ENCODE results near the gene RELN.

The RELN gene

DNA sequence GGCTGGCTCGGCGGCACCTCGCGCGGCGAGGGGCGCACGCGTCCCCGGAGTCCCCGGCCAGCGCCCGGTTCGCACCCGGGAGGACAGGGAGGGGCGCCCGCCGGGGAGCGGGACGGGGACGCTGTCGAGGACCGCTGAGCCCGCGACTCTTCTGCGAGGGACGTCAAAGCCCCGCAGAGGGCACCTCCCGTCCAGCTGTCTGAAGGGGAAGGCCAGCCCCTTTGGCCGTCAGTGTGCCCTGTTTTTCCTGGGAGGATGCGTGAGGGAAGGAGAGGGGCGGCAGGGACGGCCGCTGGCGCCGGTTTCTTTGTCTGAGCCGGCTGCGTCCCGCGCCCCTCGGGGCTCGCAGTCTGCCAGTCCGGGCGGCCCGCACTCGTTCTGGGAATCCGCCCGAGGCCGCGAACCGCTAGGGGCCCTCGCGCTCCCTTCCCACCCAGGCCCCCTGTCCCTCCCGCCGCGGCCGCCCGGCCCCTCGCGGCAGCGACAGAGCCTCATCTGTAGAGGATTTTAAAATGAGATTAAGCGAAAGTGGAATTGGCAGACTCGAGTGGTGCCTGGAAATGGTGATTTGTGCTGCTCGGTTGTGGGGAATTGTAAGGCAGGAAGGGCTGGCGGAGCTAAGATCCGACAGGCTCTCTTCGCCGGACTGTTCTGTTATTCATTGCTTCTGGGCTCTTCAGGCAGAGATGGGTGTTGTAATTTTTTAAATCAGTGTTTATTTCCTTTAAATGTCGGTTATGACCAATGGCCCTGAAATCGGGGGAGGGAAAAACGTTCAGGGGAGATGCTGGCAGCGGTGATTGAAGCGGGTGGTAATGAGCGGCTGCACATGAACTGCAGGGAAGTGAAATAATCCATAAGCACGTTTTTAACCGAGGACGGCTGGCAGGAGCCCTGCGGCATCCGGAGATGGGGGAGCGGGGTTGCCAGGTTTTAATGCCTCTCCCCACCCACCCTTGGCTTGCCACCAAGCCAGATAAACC, 618 bp upstream of the RELN start:
- peak overlapping the region; percentile 61 for H3K56ac ChIP-seq (ENCODE audit: low read length)
- H3K27ac ChIP-seq (ENCODE audit: low read depth, low read length): no peak overlapping the region
- WGBS (ENCODE audit: extremely low coverage, insufficient coverage, low lambda C conversion rate): no CpG with 5 or more reads among the region's 80 CpGs

DNA sequence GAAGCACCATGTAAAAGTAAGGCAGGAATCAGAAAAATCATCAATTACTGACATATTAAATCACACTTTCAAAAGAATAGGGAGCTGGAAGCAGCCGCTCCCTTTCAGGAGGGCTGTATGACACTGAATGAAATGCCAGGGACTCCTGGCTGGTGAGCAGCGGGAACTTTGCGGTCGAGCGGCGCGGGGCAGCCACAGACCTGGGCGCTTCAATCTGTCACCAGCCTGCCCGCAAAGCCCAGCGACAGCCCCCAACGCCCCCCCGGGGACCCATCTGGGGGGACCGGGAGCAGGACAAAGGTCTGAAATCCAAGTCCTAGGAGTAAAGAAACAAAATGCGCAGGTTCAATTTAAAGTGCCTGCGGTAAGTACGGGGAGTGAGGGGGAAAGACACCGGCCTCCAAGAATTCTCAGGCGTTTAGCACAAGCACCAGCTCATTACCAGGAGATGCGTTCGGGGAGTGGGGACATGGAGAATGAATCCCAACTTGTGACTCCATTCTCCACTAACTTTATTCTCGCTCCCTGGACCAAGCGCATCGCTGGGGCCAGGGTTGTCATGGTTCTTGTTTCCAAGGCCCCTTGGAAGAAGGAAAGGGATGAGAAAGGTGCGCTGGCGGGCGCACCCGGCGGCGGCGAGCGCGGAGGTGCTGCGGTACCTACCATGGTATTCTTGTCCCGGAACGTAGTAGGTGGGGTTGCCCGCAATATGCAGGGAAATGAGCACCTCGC, 824 bp downstream of the RELN start:
- Histone ChIP-seq H4K5ac (ENCODE audit: low read length) (no peak overlapping the region), H3K4me2 (ENCODE audit: low read length) (peak overlapping the region; percentile 71), H2BK120ac (ENCODE audit: low read depth, low read length) (no peak overlapping the region), H3K36me3 (ENCODE audit: control insufficient read depth, insufficient read depth, low read length) (no peaks in the 10 kb centered on the region), H3K27me3 (ENCODE audit: insufficient read depth, low read length, poor library complexity) (peaks cover 19% of the 10 kb centered on the region), H3K9ac (ENCODE audit: low read length) (no peak overlapping the region), H2BK5ac (ENCODE audit: low read length) (no peak overlapping the region), H3K4ac (ENCODE audit: low read depth, low read length) (no peak overlapping the region), H3K79me1 (ENCODE audit: low read length) (no peaks in the 10 kb centered on the region), H4K8ac (ENCODE audit: low read depth, low read length) (no peak overlapping the region), H3K79me2 (ENCODE audit: control insufficient read depth, insufficient read depth, low read length) (no peaks in the 10 kb centered on the region), H2AK5ac (ENCODE audit: low read length) (no peak overlapping the region), H3K4me3 (ENCODE audit: low read length) (peak overlapping the region; percentile 4), H3K18ac (ENCODE audit: low read length) (no peak overlapping the region), H3K27ac (ENCODE audit: low read depth, low read length) (no peak overlapping the region), H3K56ac (ENCODE audit: low read length) (no peak overlapping the region), H2BK15ac (replicated peaks; ENCODE audit: low read depth) (no peak overlapping the region), H3K4me1 (ENCODE audit: control insufficient read depth, low read depth, low read length) (no peaks in the 10 kb centered on the region), H3K23ac (ENCODE audit: low read length) (no peak overlapping the region)
- peak; percentile 40 for DNase-seq
- no CpG with 5 or more reads among the region's 37 CpGs for WGBS (ENCODE audit: extremely low coverage, insufficient coverage, low lambda C conversion rate)

More for the DNA sequence above, 618 bp upstream of the RELN start:
- no peaks in the 10 kb centered on the region for H3K79me2 ChIP-seq (ENCODE audit: control insufficient read depth, insufficient read depth, low read length)
- H2BK120ac ChIP-seq (ENCODE audit: low read depth, low read length): no peak overlapping the region
- no peaks in the 10 kb centered on the region for H3K4me1 ChIP-seq (ENCODE audit: control insufficient read depth, low read depth, low read length)
- peak overlapping the region; percentile 28 for H3K4me3 ChIP-seq (ENCODE audit: low read length)
- peak overlapping the region; percentile 56 for H3K18ac ChIP-seq (ENCODE audit: low read length)
- no peaks in the 10 kb centered on the region for H3K36me3 ChIP-seq (ENCODE audit: control insufficient read depth, insufficient read depth, low read length)
- H3K79me1 ChIP-seq (ENCODE audit: low read length): no peaks in the 10 kb centered on the region
- H4K8ac ChIP-seq (ENCODE audit: low read depth, low read length): no peak overlapping the region
- H3K27me3 ChIP-seq (ENCODE audit: insufficient read depth, low read length, poor library complexity): peaks cover 19% of the 10 kb centered on the region
- H3K23ac ChIP-seq (ENCODE audit: low read length): no peak overlapping the region
- peak; percentile 55 for DNase-seq
- peak overlapping the region; percentile 52 for H3K9ac ChIP-seq (ENCODE audit: low read length)
- no peak overlapping the region for H2AK5ac ChIP-seq (ENCODE audit: low read length)
- no peak overlapping the region for H2BK15ac ChIP-seq (replicated peaks; ENCODE audit: low read depth)
- no peak overlapping the region for H2BK5ac ChIP-seq (ENCODE audit: low read length)
- H3K4ac ChIP-seq (ENCODE audit: low read depth, low read length): no peak overlapping the region
- peak overlapping the region; percentile 80 for H3K4me2 ChIP-seq (ENCODE audit: low read length)
- H4K5ac ChIP-seq (ENCODE audit: low read length): no peak overlapping the region

DNA sequence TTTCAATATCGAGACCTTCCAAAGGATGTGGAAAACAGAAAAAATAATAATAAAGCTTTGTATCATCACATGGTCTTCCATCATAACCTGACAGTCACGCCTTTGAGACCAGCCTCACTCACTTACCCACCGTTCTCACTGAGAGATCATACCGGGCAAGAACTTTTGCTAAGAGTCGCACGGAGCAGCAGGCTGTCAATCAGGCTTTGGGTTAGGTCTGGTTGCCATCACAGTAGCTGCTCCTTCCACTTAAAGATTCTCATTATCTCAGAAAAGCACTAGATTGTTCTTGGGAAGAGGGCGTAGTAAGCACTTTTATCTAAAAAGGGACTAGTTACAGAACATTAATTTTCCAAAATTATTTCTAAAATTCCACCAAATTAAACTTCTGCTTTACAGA, 2.0 kb downstream of the RELN start:
- H3K4me3 ChIP-seq (ENCODE audit: low read length): no peak overlapping the region
- no peaks in the 10 kb centered on the region for H3K36me3 ChIP-seq (ENCODE audit: control insufficient read depth, insufficient read depth, low read length)
- no peaks in the 10 kb centered on the region for H3K79me1 ChIP-seq (ENCODE audit: low read length)
- H2AK5ac ChIP-seq (ENCODE audit: low read length): no peak overlapping the region
- H3K4me1 ChIP-seq (ENCODE audit: control insufficient read depth, low read depth, low read length): no peaks in the 10 kb centered on the region
- no peak overlapping the region for H3K4me2 ChIP-seq (ENCODE audit: low read length)
- no peak overlapping the region for H3K18ac ChIP-seq (ENCODE audit: low read length)
- no peaks in the 10 kb centered on the region for H3K79me2 ChIP-seq (ENCODE audit: control insufficient read depth, insufficient read depth, low read length)
- H3K27me3 ChIP-seq (ENCODE audit: insufficient read depth, low read length, poor library complexity): peaks cover 19% of the 10 kb centered on the region
- no CpG with 5 or more reads among the region's 7 CpGs for WGBS (ENCODE audit: extremely low coverage, insufficient coverage, low lambda C conversion rate)
- no peak overlapping the region for H3K56ac ChIP-seq (ENCODE audit: low read length)
- DNase-seq: no peak
- H3K9ac ChIP-seq (ENCODE audit: low read length): no peak overlapping the region
- no peak overlapping the region for H4K8ac ChIP-seq (ENCODE audit: low read depth, low read length)
- H2BK15ac ChIP-seq (replicated peaks; ENCODE audit: low read depth): no peak overlapping the region
- H3K4ac ChIP-seq (ENCODE audit: low read depth, low read length): no peak overlapping the region
- H2BK5ac ChIP-seq (ENCODE audit: low read length): no peak overlapping the region
- H3K27ac ChIP-seq (ENCODE audit: low read depth, low read length): no peak overlapping the region
- no peak overlapping the region for H3K23ac ChIP-seq (ENCODE audit: low read length)
- no peak overlapping the region for H2BK120ac ChIP-seq (ENCODE audit: low read depth, low read length)
- no peak overlapping the region for H4K5ac ChIP-seq (ENCODE audit: low read length)

DNA sequence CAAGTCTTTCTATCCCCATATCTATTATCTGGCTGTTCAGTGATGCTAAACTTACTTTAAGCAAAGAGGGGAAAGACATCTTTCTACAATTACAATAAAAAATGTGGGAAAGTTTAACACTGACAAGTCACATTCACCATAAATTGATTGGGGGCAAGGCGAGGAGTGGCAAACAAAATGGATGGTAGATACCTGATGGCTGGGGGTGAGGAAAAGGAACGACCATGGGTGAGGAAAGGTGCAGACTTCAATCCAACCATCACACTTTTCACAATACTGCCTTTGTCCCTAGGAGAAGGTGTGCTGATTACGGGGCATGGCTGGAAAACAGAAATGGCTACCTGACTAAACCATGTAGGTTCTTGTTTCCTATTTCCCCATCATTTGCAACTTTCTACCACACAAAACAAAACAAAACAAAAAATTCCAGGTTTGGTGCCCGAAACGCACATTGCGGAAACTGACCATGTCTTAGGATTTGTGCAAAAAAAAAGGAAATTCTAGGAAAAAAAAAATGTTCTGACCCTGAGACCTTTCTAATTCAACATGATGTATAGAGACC, 3.8 kb downstream of the RELN start:
- no peak overlapping the region for H3K18ac ChIP-seq (ENCODE audit: low read length)
- H3K27me3 ChIP-seq (ENCODE audit: insufficient read depth, low read length, poor library complexity): peaks cover 13% of the 10 kb centered on the region
- no peak overlapping the region for H3K4me2 ChIP-seq (ENCODE audit: low read length)
- H3K9ac ChIP-seq (ENCODE audit: low read length): no peak overlapping the region
- H3K4me1 ChIP-seq (ENCODE audit: control insufficient read depth, low read depth, low read length): no peaks in the 10 kb centered on the region
- no peak overlapping the region for H3K4ac ChIP-seq (ENCODE audit: low read depth, low read length)
- H3K79me1 ChIP-seq (ENCODE audit: low read length): no peaks in the 10 kb centered on the region
- H2BK120ac ChIP-seq (ENCODE audit: low read depth, low read length): no peak overlapping the region
- no peaks in the 10 kb centered on the region for H3K36me3 ChIP-seq (ENCODE audit: control insufficient read depth, insufficient read depth, low read length)
- H2BK5ac ChIP-seq (ENCODE audit: low read length): no peak overlapping the region
- no peak overlapping the region for H2BK15ac ChIP-seq (replicated peaks; ENCODE audit: low read depth)
- H3K56ac ChIP-seq (ENCODE audit: low read length): no peak overlapping the region
- H3K79me2 ChIP-seq (ENCODE audit: control insufficient read depth, insufficient read depth, low read length): no peaks in the 10 kb centered on the region
- no peak overlapping the region for H4K8ac ChIP-seq (ENCODE audit: low read depth, low read length)
- no peak overlapping the region for H3K4me3 ChIP-seq (ENCODE audit: low read length)
- H3K27ac ChIP-seq (ENCODE audit: low read depth, low read length): no peak overlapping the region
- no CpG with 5 or more reads among the region's 6 CpGs for WGBS (ENCODE audit: extremely low coverage, insufficient coverage, low lambda C conversion rate)
- H2AK5ac ChIP-seq (ENCODE audit: low read length): no peak overlapping the region
- DNase-seq: no peak
- no peak overlapping the region for H4K5ac ChIP-seq (ENCODE audit: low read length)
- H3K23ac ChIP-seq (ENCODE audit: low read length): no peak overlapping the region

DNA sequence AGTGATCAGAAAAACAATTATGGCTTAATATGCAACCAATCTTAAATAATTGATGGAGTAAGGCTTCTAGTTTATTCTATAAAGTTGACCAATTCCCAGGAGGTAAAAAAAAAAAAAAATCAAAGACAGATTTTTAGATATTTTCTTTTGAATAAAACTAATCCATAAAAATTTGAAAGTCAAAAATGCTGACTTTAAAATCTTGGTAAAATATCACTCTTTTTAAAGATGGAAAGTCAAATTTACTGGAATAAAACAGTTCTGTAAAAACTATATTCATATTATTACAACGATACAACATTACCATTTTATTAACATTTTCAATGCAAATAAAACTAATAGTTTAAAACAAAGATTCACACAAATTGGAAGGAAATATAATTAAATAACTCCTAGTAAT, 5.4 kb downstream of the RELN start:
- Histone ChIP-seq H2BK15ac (replicated peaks; ENCODE audit: low read depth) (no peak overlapping the region), H2BK5ac (ENCODE audit: low read length) (no peak overlapping the region), H4K8ac (ENCODE audit: low read depth, low read length) (no peak overlapping the region), H3K9ac (ENCODE audit: low read length) (no peak overlapping the region), H3K79me1 (ENCODE audit: low read length) (no peaks in the 10 kb centered on the region), H3K27me3 (ENCODE audit: insufficient read depth, low read length, poor library complexity) (peaks cover 7% of the 10 kb centered on the region), H3K23ac (ENCODE audit: low read length) (no peak overlapping the region), H3K36me3 (ENCODE audit: control insufficient read depth, insufficient read depth, low read length) (no peaks in the 10 kb centered on the region), H3K4me3 (ENCODE audit: low read length) (no peak overlapping the region), H3K27ac (ENCODE audit: low read depth, low read length) (no peak overlapping the region), H3K79me2 (ENCODE audit: control insufficient read depth, insufficient read depth, low read length) (no peaks in the 10 kb centered on the region), H3K18ac (ENCODE audit: low read length) (no peak overlapping the region), H2BK120ac (ENCODE audit: low read depth, low read length) (no peak overlapping the region), H3K4me2 (ENCODE audit: low read length) (no peak overlapping the region), H3K4ac (ENCODE audit: low read depth, low read length) (no peak overlapping the region), H3K56ac (ENCODE audit: low read length) (no peak overlapping the region), H3K4me1 (ENCODE audit: control insufficient read depth, low read depth, low read length) (no peaks in the 10 kb centered on the region), H4K5ac (ENCODE audit: low read length) (no peak overlapping the region), H2AK5ac (ENCODE audit: low read length) (no peak overlapping the region)
- DNase-seq: no peak
- WGBS (ENCODE audit: extremely low coverage, insufficient coverage, low lambda C conversion rate): 100% methylated on average over 1 of the region's 1 CpG
